HAP-1 (cell line): ENCODE results near the gene ARHGAP18.

ENCODE experiments used
- DNase-seq, 2 experiments: peaks; one replicate each; pipeline ENCODE4 v3.0.0-alpha.2; 2016 to 2020; ENCODE audit warnings: low spot score in 2 of 2
- H3K27me3 ChIP-seq: fragments of 250-450 bp; sonication (Bioruptor Pico); 2 replicates; pipeline ENCODE4 v1.5.1; 2020; ENCODE audit warnings: low read depth, mild to moderate bottlenecking, moderate library complexity
- H3K36me3 ChIP-seq: fragments of 250-450 bp; sonication (Bioruptor Pico); replicated peaks from 2 replicates; pipeline ENCODE4 v1.5.1; 2020; ENCODE audit warnings: mild to moderate bottlenecking
- H3K4me1 ChIP-seq: fragments of 250-450 bp; sonication (Bioruptor Pico); 2 replicates; pipeline ENCODE4 v1.5.1; 2020; ENCODE audit warnings: mild to moderate bottlenecking
- H3K4me3 ChIP-seq: fragments of 250-450 bp; sonication (Bioruptor Pico); 2 replicates; pipeline ENCODE4 v1.5.1; 2020; ENCODE audit warnings: mild to moderate bottlenecking, moderate library complexity
- H3K9me3 ChIP-seq: fragments of 250-450 bp; sonication (Bioruptor Pico); 2 replicates; pipeline ENCODE4 v1.5.1; 2020; ENCODE audit warnings: mild to moderate bottlenecking, moderate library complexity
- in situ Hi-C: fragments of 300-500 bp; cut with MboI; formaldehyde crosslinking; loops from 3 replicates; pipeline ENCODE4 v1.14.3; 2020; ENCODE audit warnings: low sequenced_read_pairs, inconsistent platforms, mixed read lengths

ARHGAP18 gene

DNA sequence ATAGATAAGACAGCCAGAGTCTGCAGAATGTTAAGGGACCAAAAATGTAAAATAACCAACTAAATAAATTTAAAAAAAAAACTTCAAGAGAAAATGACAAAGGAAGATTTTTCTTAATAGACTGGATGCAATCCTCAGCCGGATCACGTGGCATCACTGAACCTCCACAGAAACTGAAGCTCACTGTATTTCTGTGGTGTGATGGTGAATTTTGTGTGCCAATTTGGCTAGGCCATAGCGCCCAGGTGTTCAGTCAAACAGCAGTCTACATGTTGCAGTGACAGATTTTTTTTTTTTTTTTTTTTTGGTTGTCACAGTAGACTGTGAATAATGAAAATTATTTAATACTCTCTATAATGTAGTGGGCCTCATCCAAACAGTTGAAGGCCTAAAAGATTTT, 95.5 kb downstream of the ARHGAP18 start:
- no peaks in the 10 kb centered on the region for H3K9me3 ChIP-seq
- no peaks in the 10 kb centered on the region for H3K27me3 ChIP-seq
- H3K36me3 ChIP-seq: peaks cover 3% of the 10 kb centered on the region; the same call in 1 of the 2 replicates
- no peak for DNase-seq
- H3K4me1 ChIP-seq: peaks cover 31% of the 10 kb centered on the region
- in situ Hi-C loops: no loop called here
- no peak overlapping the region for H3K4me3 ChIP-seq

- no peak overlapping the region for H3K4me3 ChIP-seq
- H3K9me3 ChIP-seq: no peaks in the 10 kb centered on the region
- H3K36me3 ChIP-seq: peaks cover 3% of the 10 kb centered on the region; the same call in 1 of the 2 replicates
- in situ Hi-C loops: no loop called here
- H3K4me1 ChIP-seq: peaks cover 17% of the 10 kb centered on the region
- no peak for DNase-seq
- H3K27me3 ChIP-seq: no peaks in the 10 kb centered on the region
These were observed 97.5 kb downstream of the ARHGAP18 start for GRCh38 chr6:129612440-129612839.

DNA sequence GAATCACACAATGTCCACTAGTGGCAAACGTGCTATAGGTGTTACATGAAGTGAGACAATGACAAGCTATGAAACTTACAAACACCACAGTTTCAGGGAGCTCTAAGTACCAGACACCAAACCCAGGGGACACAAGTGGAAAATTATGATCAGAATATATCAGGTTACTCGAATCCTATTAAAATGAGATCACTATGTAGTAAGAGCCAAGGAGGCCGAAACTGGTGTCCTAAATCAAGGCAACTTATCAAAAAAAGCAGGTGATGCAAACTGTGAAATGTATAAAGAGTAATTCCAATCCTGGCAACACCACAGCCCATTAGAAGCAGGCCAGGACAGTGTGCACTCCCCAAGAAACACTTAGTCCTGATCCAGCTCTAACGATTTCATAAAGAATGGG, 100.3 kb downstream of the ARHGAP18 start:
- Histone ChIP-seq H3K4me1 (peaks cover 7% of the 10 kb centered on the region), H3K9me3 (no peaks in the 10 kb centered on the region)
- in situ Hi-C loops: loop anchor here (10.0 kb wide), 1 partner anchor 115 kb away; no protein-coding TSS in a partner anchor

DNA sequence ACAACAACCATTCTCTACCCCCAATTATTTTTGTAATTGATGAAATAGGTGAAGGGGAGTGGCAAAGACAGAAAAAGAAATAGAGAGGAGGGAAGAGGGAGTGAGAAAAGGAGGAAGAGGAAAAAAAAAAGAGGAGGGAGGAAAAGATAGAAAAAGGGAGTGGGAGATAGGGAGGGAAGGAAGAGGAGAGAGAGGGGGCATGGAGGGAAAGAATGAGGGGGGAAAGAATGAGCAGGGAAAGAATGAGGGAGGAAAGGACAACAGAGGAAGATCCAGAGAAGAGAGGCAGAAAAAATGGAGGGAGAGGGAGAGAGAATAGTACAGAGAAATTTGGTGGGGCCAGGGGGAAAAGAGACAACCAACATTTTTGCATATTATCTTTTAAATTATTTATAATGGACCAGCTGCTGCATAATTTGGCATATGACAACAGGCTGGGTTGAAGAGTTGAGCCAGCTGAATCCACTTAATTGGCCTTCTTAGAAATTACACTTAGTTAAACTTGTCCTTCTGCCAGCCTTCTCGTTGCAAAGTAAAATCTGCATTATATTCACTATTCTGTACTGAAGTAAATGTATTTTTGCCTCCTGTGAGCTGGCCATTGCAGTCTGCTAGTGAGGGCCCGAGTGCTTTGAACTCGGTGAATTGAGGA, 101.0 kb downstream of the ARHGAP18 start:
- Histone ChIP-seq H3K4me1 (peaks cover 7% of the 10 kb centered on the region), H3K27me3 (no peaks in the 10 kb centered on the region), H3K4me3 (no peak overlapping the region), H3K36me3 (peaks cover 3% of the 10 kb centered on the region; the same call in 1 of the 2 replicates), H3K9me3 (no peaks in the 10 kb centered on the region)
- in situ Hi-C loops: loop anchor here (10.0 kb wide), 1 partner anchor 116 kb away; no protein-coding TSS in a partner anchor
- DNase-seq: no peak

More for the DNA sequence above, 100.3 kb downstream of the ARHGAP18 start:
- Histone ChIP-seq H3K36me3 (peaks cover 3% of the 10 kb centered on the region; the same call in 1 of the 2 replicates), H3K4me3 (no peak overlapping the region), H3K27me3 (no peaks in the 10 kb centered on the region)
- no peak for DNase-seq

- Histone ChIP-seq H3K27me3 (no peaks in the 10 kb centered on the region), H3K4me3 (no peak overlapping the region), H3K4me1 (peaks cover 7% of the 10 kb centered on the region), H3K36me3 (peaks cover 3% of the 10 kb centered on the region; the same call in 1 of the 2 replicates), H3K9me3 (no peaks in the 10 kb centered on the region)
- no peak for DNase-seq
- in situ Hi-C loops: loop anchor here (10.0 kb wide), 1 partner anchor 117 kb away; no protein-coding TSS in a partner anchor
These were observed 102.3 kb downstream of the ARHGAP18 start for GRCh38 chr6:129607581-129608186.

DNA sequence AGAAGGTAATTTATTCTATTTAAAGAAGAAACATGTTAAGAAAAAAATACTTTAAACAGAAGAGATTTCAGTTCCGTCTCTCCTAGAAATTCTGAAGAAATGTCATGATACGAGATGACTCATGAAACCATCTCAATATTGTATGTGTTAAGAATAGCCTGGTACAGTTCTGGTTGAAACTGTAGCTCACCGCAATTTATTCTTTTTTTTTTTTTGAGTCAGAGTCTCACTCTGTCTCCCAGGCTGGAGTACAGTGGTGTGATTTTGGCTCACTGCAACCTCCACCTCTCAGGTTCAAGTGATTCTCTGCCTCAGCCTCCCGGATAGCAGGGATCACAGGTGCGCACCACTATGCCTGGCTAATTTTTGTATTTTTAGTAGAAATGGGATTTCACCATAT, 103.3 kb downstream of the ARHGAP18 start:
- H3K27me3 ChIP-seq: no peaks in the 10 kb centered on the region
- peaks cover 6% of the 10 kb centered on the region; the same call in 1 of the 2 replicates for H3K4me1 ChIP-seq
- peaks cover 3% of the 10 kb centered on the region; the same call in 1 of the 2 replicates for H3K36me3 ChIP-seq
- no peak overlapping the region for H3K4me3 ChIP-seq
- in situ Hi-C loops: loop anchor here (10.0 kb wide), 1 partner anchor 118 kb away; no protein-coding TSS in a partner anchor
- no peak for DNase-seq
- no peaks in the 10 kb centered on the region for H3K9me3 ChIP-seq

- Histone ChIP-seq H3K9me3 (no peaks in the 10 kb centered on the region), H3K4me3 (no peak overlapping the region), H3K4me1 (peaks cover 6% of the 10 kb centered on the region; the same call in 1 of the 2 replicates), H3K27me3 (no peaks in the 10 kb centered on the region), H3K36me3 (peaks cover 3% of the 10 kb centered on the region; the same call in 1 of the 2 replicates)
- no peak for DNase-seq
- in situ Hi-C loops: loop anchor here (10.0 kb wide), 1 partner anchor 119 kb away; no protein-coding TSS in a partner anchor
These were observed 104.0 kb downstream of the ARHGAP18 start for GRCh38 chr6:129605967-129606366.

- DNase-seq: no peak
- H3K36me3 ChIP-seq: 0 out of 2 replicates have a peak, but pooled peaks cover 2% of the 10 kb centered on the region
- H3K4me3 ChIP-seq: no peak overlapping the region
- H3K9me3 ChIP-seq: no peaks in the 10 kb centered on the region
- in situ Hi-C loops: loop anchor here (10.0 kb wide), 1 partner anchor 120 kb away; no protein-coding TSS in a partner anchor
- peaks cover 6% of the 10 kb centered on the region; the same call in 1 of the 2 replicates for H3K4me1 ChIP-seq
- H3K27me3 ChIP-seq: no peaks in the 10 kb centered on the region
These were observed 104.9 kb downstream of the ARHGAP18 start for GRCh38 chr6:129605095-129605494.

DNA sequence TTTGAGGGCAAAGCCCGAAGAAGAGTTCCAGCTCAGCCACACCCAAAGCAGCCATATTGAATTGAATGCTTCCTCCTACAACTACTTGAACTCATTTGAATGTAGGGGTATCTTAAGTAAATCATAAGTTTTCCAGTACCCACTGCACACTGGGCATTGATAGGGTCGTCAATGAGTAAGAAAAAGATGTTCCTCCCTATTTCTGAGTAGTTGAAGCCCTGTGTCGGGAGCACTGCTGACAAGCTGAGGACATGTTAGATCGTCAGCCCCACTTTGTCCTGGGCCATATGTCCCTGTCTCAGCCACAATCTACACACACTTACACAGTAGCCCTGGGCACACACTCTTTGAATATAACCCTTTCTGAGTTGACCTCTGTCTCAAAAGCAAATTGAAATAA, 105.7 kb downstream of the ARHGAP18 start:
- no peaks in the 10 kb centered on the region for H3K9me3 ChIP-seq
- no peaks in the 10 kb centered on the region for H3K36me3 ChIP-seq
- no peak overlapping the region for H3K4me3 ChIP-seq
- no peaks in the 10 kb centered on the region for H3K27me3 ChIP-seq
- peaks cover 6% of the 10 kb centered on the region; the same call in 1 of the 2 replicates for H3K4me1 ChIP-seq
- in situ Hi-C loops: loop anchor here (10.0 kb wide), 1 partner anchor 120 kb away; no protein-coding TSS in a partner anchor
- no peak for DNase-seq

DNA sequence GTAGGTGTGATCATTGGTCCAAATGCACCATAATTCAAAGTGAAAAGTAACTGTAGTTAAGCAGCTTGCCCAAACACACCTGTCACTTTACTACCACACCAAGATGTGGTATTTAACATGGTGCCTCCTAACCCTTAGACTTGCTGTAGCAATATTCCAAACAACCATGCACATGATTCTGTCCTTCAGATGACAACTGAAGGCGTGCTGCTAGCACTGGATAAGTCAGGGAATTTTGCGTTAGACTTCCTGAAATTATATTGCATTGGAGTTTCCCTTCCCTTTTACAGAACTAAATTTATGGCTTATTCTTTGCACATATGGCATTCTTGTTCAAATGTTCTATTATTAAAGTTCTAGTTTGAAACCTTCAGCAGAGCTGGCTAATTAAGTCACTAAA, 106.2 kb downstream of the ARHGAP18 start:
- Histone ChIP-seq H3K4me3 (no peak overlapping the region), H3K4me1 (peaks cover 6% of the 10 kb centered on the region; the same call in 1 of the 2 replicates), H3K27me3 (no peaks in the 10 kb centered on the region), H3K9me3 (no peaks in the 10 kb centered on the region), H3K36me3 (no peaks in the 10 kb centered on the region)
- in situ Hi-C loops: loop anchor here (10.0 kb wide), 1 partner anchor 121 kb away; no protein-coding TSS in a partner anchor
- no peak for DNase-seq

DNA sequence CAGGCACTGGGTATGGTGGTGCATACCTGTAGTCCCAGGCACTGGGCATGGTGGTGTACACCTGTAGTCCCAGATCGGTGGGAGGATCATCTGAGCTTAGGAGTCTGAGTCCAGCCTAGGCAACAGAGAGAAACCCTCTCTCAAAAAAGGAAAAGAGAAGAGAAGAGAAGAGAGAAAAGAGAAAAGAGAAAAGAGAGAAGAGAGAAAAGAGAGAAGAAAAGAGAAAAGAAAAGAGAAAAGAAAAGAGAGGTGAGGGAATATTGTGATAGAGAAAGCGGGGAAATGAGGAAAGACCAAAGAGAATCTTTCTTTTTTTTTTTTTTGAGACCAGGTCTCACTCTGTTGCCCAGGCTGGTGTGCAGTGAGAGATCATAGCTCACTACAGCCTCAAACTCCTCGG, 108.7 kb downstream of the ARHGAP18 start:
- Histone ChIP-seq H3K27me3 (no peaks in the 10 kb centered on the region), H3K36me3 (no peaks in the 10 kb centered on the region), H3K4me3 (no peak overlapping the region), H3K9me3 (no peaks in the 10 kb centered on the region), H3K4me1 (peaks cover 6% of the 10 kb centered on the region; the same call in 1 of the 2 replicates)
- no peak for DNase-seq
- in situ Hi-C loops: loop anchor here (10.0 kb wide), 1 partner anchor 123 kb away; no protein-coding TSS in a partner anchor

- H3K36me3 ChIP-seq: no peaks in the 10 kb centered on the region
- peaks cover 6% of the 10 kb centered on the region; the same call in 1 of the 2 replicates for H3K4me1 ChIP-seq
- no peak for DNase-seq
- in situ Hi-C loops: loop anchor here (10.0 kb wide), 2 partner anchors 145 to 425 kb away; no protein-coding TSS in a partner anchor
- no peaks in the 10 kb centered on the region for H3K9me3 ChIP-seq
- H3K27me3 ChIP-seq: no peaks in the 10 kb centered on the region
- H3K4me3 ChIP-seq: no peak overlapping the region
These were observed 110.5 kb downstream of the ARHGAP18 start for GRCh38 chr6:129599467-129599866.

- H3K27me3 ChIP-seq: no peaks in the 10 kb centered on the region
- no peaks in the 10 kb centered on the region for H3K36me3 ChIP-seq
- in situ Hi-C loops: loop anchor here (10.0 kb wide), 2 partner anchors 146 to 426 kb away; no protein-coding TSS in a partner anchor
- no peaks in the 10 kb centered on the region for H3K9me3 ChIP-seq
- H3K4me1 ChIP-seq: peaks cover 8% of the 10 kb centered on the region; the same call in 1 of the 2 replicates
- no peak overlapping the region for H3K4me3 ChIP-seq
- DNase-seq: peak; percentile 29 to 86
These were observed 111.5 kb downstream of the ARHGAP18 start for GRCh38 chr6:129598244-129599187.
